Vagina (tissue), 2 donors: Measurements from ENCODE around the gene TBC1D25.

Experiments
- CTCF ChIP-seq, 3 experiments: fragments of 450-650 bp in 2 of 3; fragments of 200-600 bp in 1 of 3; sonication (generic) in 1 of 3; IDR thresholded peaks; one replicate each; pipeline ENCODE4 v1.5.1; 2017 to 2019; ENCODE audit warnings: antibody characterized with exemption in 3 of 3, mild to moderate bottlenecking in 2 of 3, moderate library complexity in 2 of 3
- POLR2A ChIP-seq, 2 donors: fragments of 450-650 bp; IDR thresholded peaks; one replicate each; pipeline ENCODE4 v1.6.1; 2017; ENCODE audit warnings: antibody characterized with exemption in 2 of 2, mild to moderate bottlenecking in 2 of 2, moderate library complexity in 2 of 2
- POLR2AphosphoS5 ChIP-seq, 2 donors: sonication (generic); formaldehyde crosslinking; IDR thresholded peaks; one replicate each; pipeline ENCODE4 v1.9.0; 2017; ENCODE audit warnings: antibody characterized with exemption in 2 of 2, mild to moderate bottlenecking in 2 of 2, low read depth in 1 of 2; ENCODE audit not compliant: insufficient read depth in 1 of 2

GRCh38 chrX:48601741-48602394, 62.4 kb downstream of the TBC1D25 start:
- no peak for TF ChIP-seq POLR2AphosphoS5 (IDR thresholded peaks at IDR 0.05; ENCODE audit: insufficient read depth in 1 of 2, low read depth in 1 of 2)
- TF ChIP-seq POLR2A (IDR thresholded peaks at IDR 0.05), result no peak
- TF ChIP-seq CTCF (IDR thresholded peaks at IDR 0.05), result no peak
